HEK293 (cell line): ENCODE data around the gene CDK6.

Experiments
- CTCF ChIA-PET: fragments of 350-600 bp; formaldehyde crosslinking; extraction: SDS; loops from one replicate; lab custom pipeline; 2021; ENCODE audit warnings: antibody characterized with exemption; lab: Yijun Ruan, JAX
- POLR2A ChIA-PET: fragments of 300-600 bp; formaldehyde crosslinking; extraction: SDS; loops from one replicate; lab custom pipeline; 2020; ENCODE audit warnings: antibody characterized with exemption, inconsistent platforms; lab: Yijun Ruan, JAX
- H3K27ac ChIP-seq: fragments of 200-500 bp; sonication (Bioruptor generic); 2 replicates; pipeline ENCODE4 v1.5.1; 2014; ENCODE audit warnings: low read depth, low read length, control low read depth, inconsistent platforms; ENCODE audit errors: extremely low read depth
- H3K36me3 ChIP-seq, 2 experiments: fragments of 200-500 bp in 1 of 2; sonication (Bioruptor generic) in 1 of 2; 1 replicate in 1 of 2; 2 replicates in 1 of 2; pipeline ENCODE4 v1.5.1; 2014 to 2017; ENCODE audit warnings: inconsistent platforms in 2 of 2, low read length in 2 of 2; ENCODE audit not compliant: control insufficient read depth in 2 of 2, insufficient read depth in 1 of 2
- H3K4me1 ChIP-seq: fragments of 200-500 bp; sonication (Bioruptor generic); 2 replicates; pipeline ENCODE4 v1.5.1; 2014; ENCODE audit warnings: mild to moderate bottlenecking, low read length, inconsistent platforms; ENCODE audit not compliant: control insufficient read depth, insufficient read depth
- H3K4me3 ChIP-seq: 2 replicates; pipeline ENCODE4 v1.5.1; 2011; ENCODE audit warnings: low read depth, mild to moderate bottlenecking, control low read depth, low read length, moderate library complexity
- H3K9me3 ChIP-seq: fragments of 200-500 bp; sonication (Bioruptor generic); 2 replicates; pipeline ENCODE4 v1.5.1; 2014; ENCODE audit warnings: low read depth, low read length, inconsistent platforms; ENCODE audit not compliant: control insufficient read depth, insufficient read depth
- BCL11A ChIP-seq: fragments of 450-650 bp; formaldehyde crosslinking; IDR thresholded peaks from 2 replicates; pipeline ENCODE4 v1.5.1; 2016; ENCODE audit warnings: low read depth, missing biosample characterization, missing genetic modification characterization
- FEZF1 ChIP-seq: fragments of 450-650 bp; formaldehyde crosslinking; IDR thresholded peaks from 2 replicates; pipeline ENCODE4 v1.5.1; 2016; ENCODE audit warnings: missing biosample characterization, missing genetic modification characterization
- INSM2 ChIP-seq: fragments of 450-650 bp; formaldehyde crosslinking; IDR thresholded peaks from 2 replicates; pipeline ENCODE4 v1.5.1; 2016; ENCODE audit warnings: missing biosample characterization, missing genetic modification characterization
- ZBTB10 ChIP-seq: fragments of 450-650 bp; formaldehyde crosslinking; IDR thresholded peaks from 2 replicates; pipeline ENCODE4 v1.5.1; 2016; ENCODE audit warnings: missing biosample characterization, missing genetic modification characterization
- ZBTB49 ChIP-seq: fragments of 450-650 bp; formaldehyde crosslinking; IDR thresholded peaks from 2 replicates; pipeline ENCODE4 v1.5.1; 2016; ENCODE audit warnings: missing biosample characterization, missing genetic modification characterization, low read depth
- ZFHX2 ChIP-seq: fragments of 450-650 bp; formaldehyde crosslinking; conservative IDR thresholded peaks from 2 replicates; pipeline ENCODE4 v1.5.1; 2016; ENCODE audit warnings: missing biosample characterization, missing genetic modification characterization
- ZNF10 ChIP-seq: fragments of 450-650 bp; formaldehyde crosslinking; IDR thresholded peaks from 2 replicates; pipeline ENCODE4 v1.5.1; 2017; ENCODE audit warnings: missing biosample characterization, missing genetic modification characterization
- ZNF112 ChIP-seq: fragments of 450-650 bp; formaldehyde crosslinking; IDR thresholded peaks from 2 replicates; pipeline ENCODE4 v1.5.0; 2017; ENCODE audit warnings: missing biosample characterization, missing genetic modification characterization
- ZNF148 ChIP-seq: fragments of 450-650 bp; formaldehyde crosslinking; IDR thresholded peaks from 2 replicates; pipeline ENCODE4 v1.5.0; 2017; ENCODE audit warnings: missing biosample characterization, missing genetic modification characterization, borderline replicate concordance
- ZNF202 ChIP-seq: fragments of 450-650 bp; formaldehyde crosslinking; IDR thresholded peaks from 2 replicates; pipeline ENCODE4 v1.5.1; 2016; ENCODE audit warnings: missing biosample characterization, missing genetic modification characterization, borderline replicate concordance
- ZNF350 ChIP-seq: fragments of 450-650 bp; formaldehyde crosslinking; IDR thresholded peaks from 2 replicates; pipeline ENCODE4 v1.5.0; 2017; ENCODE audit warnings: missing biosample characterization, mild to moderate bottlenecking, missing genetic modification characterization
- ZNF366 ChIP-seq: fragments of 450-650 bp; formaldehyde crosslinking; conservative IDR thresholded peaks from 2 replicates; pipeline ENCODE4 v1.5.1; 2016; ENCODE audit warnings: missing biosample characterization, missing genetic modification characterization
- ZNF37A ChIP-seq: fragments of 450-650 bp; IDR thresholded peaks from 2 replicates; pipeline ENCODE4 v1.5.1; 2018; ENCODE audit warnings: missing biosample characterization, missing genetic modification characterization
- ZNF423 ChIP-seq: fragments of 450-650 bp; formaldehyde crosslinking; IDR thresholded peaks from 2 replicates; pipeline ENCODE4 v1.5.1; 2016; ENCODE audit warnings: missing biosample characterization, missing genetic modification characterization
- ZNF433 ChIP-seq: fragments of 450-650 bp; formaldehyde crosslinking; IDR thresholded peaks from 2 replicates; pipeline ENCODE4 v1.5.1; 2016; ENCODE audit warnings: missing biosample characterization, missing genetic modification characterization, low read depth
- ZNF48 ChIP-seq: fragments of 450-650 bp; formaldehyde crosslinking; IDR thresholded peaks from 2 replicates; pipeline ENCODE4 v1.5.1; 2016; ENCODE audit warnings: missing biosample characterization, missing genetic modification characterization
- ZNF530 ChIP-seq: fragments of 450-650 bp; formaldehyde crosslinking; IDR thresholded peaks from 2 replicates; pipeline ENCODE4 v1.5.1; 2016; ENCODE audit warnings: low read depth, missing biosample characterization, missing genetic modification characterization
- ZNF544 ChIP-seq: fragments of 450-650 bp; formaldehyde crosslinking; IDR thresholded peaks from 2 replicates; pipeline ENCODE4 v1.5.0; 2017; ENCODE audit warnings: missing biosample characterization, missing genetic modification characterization
- ZNF580 ChIP-seq: fragments of 450-650 bp; formaldehyde crosslinking; IDR thresholded peaks from 2 replicates; pipeline ENCODE4 v1.5.1; 2016; ENCODE audit warnings: missing biosample characterization, missing genetic modification characterization
- ZNF600 ChIP-seq: fragments of 450-650 bp; formaldehyde crosslinking; IDR thresholded peaks from 2 replicates; pipeline ENCODE4 v1.5.1; 2016; ENCODE audit warnings: missing biosample characterization, missing genetic modification characterization
- ZNF624 ChIP-seq: fragments of 450-650 bp; formaldehyde crosslinking; IDR thresholded peaks from 2 replicates; pipeline ENCODE4 v1.5.1; 2017; ENCODE audit warnings: missing biosample characterization, missing genetic modification characterization
- ZNF629 ChIP-seq: fragments of 450-650 bp; formaldehyde crosslinking; IDR thresholded peaks from 2 replicates; pipeline ENCODE4 v1.5.1; 2017; ENCODE audit warnings: missing biosample characterization, missing genetic modification characterization
- ZNF639 ChIP-seq: fragments of 450-650 bp; formaldehyde crosslinking; IDR thresholded peaks from 2 replicates; pipeline ENCODE4 v1.5.1; 2016; ENCODE audit warnings: missing biosample characterization, missing genetic modification characterization
- ZNF664 ChIP-seq: fragments of 450-650 bp; formaldehyde crosslinking; IDR thresholded peaks from 2 replicates; pipeline ENCODE4 v1.5.1; 2016; ENCODE audit warnings: missing biosample characterization, missing genetic modification characterization
- ZNF701 ChIP-seq: fragments of 450-650 bp; formaldehyde crosslinking; IDR thresholded peaks from 2 replicates; pipeline ENCODE4 v1.5.1; 2016; ENCODE audit warnings: missing biosample characterization, missing genetic modification characterization
- ZNF76 ChIP-seq: fragments of 450-650 bp; formaldehyde crosslinking; IDR thresholded peaks from 2 replicates; pipeline ENCODE4; 2016; ENCODE audit warnings: low read depth, missing biosample characterization, missing genetic modification characterization, borderline replicate concordance
- ZNF830 ChIP-seq: fragments of 450-650 bp; IDR thresholded peaks from 2 replicates; pipeline ENCODE4 v1.5.0; 2018; ENCODE audit warnings: missing biosample characterization, missing genetic modification characterization, low read depth, mild to moderate bottlenecking, moderate library complexity

Gene CDK6

GRCh38 chr7:92678291-92678920 lies 158.0 kb downstream of the CDK6 start:
- H3K9me3 ChIP-seq: no peaks in the 10 kb centered on the region
- H3K4me1 ChIP-seq: no peaks in the 10 kb centered on the region
- H3K4me3 ChIP-seq: no peak overlapping the region
- H3K36me3 ChIP-seq: no peaks in the 10 kb centered on the region; a peak in 1 of 3 replicates
- POLR2A ChIA-PET: interaction anchor here (0.7 kb wide), 1 partner anchor 350 kb away, joined by 3 read pairs; no protein-coding TSS in a partner anchor
- no peak overlapping the region for H3K27ac ChIP-seq
- CTCF ChIA-PET: no interaction called here
- no peak for TF ChIP-seq ZBTB49
- TF ChIP-seq FEZF1 (tag by site-specific recombination): no peak
- TF ChIP-seq ZNF202 (tag by site-specific recombination): no peak
- no peak for TF ChIP-seq ZNF530 (tag by site-specific recombination)
- TF ChIP-seq ZNF37A (tag by site-specific recombination): no peak
- TF ChIP-seq ZNF76: no peak
- no peak for TF ChIP-seq ZBTB10 (tag by site-specific recombination)
- no peak for TF ChIP-seq INSM2 (tag by site-specific recombination)
- no peak for TF ChIP-seq ZNF600
- no peak for TF ChIP-seq ZNF10
- no peak for TF ChIP-seq ZNF580
- TF ChIP-seq ZFHX2 (tag by site-specific recombination): no peak
- TF ChIP-seq ZNF830 (tag by site-specific recombination): no peak
- TF ChIP-seq ZNF433 (tag by site-specific recombination): no peak
- no peak for TF ChIP-seq ZNF112 (tag by site-specific recombination)
- no peak for TF ChIP-seq ZNF664
- TF ChIP-seq ZNF48: no peak

GRCh38 chr7:92674379-92674778 lies 162.0 kb downstream of the CDK6 start:
- no peak overlapping the region for H3K27ac ChIP-seq
- H3K4me3 ChIP-seq: no peak overlapping the region
- CTCF ChIA-PET: interaction anchor here (2.0 kb wide), 1 partner anchor 54 kb away, joined by 10 read pairs; no protein-coding TSS in a partner anchor
- peaks cover 0 to 6% of the 10 kb centered on the region in 2 experiments; a peak in 1 of 3 replicates for H3K36me3 ChIP-seq
- POLR2A ChIA-PET: no interaction called here
- no peaks in the 10 kb centered on the region for H3K4me1 ChIP-seq
- no peaks in the 10 kb centered on the region for H3K9me3 ChIP-seq
- TF ChIP-seq ZNF701 (tag by site-specific recombination): no peak
- no peak for TF ChIP-seq ZNF148 (tag by site-specific recombination)
- TF ChIP-seq ZNF366: no peak
- TF ChIP-seq ZNF350 (tag by site-specific recombination): no peak
- no peak for TF ChIP-seq ZNF423 (tag by site-specific recombination)
- TF ChIP-seq ZNF629 (tag by site-specific recombination): no peak
- TF ChIP-seq ZNF639: no peak
- no peak for TF ChIP-seq BCL11A (tag by site-specific recombination)
- TF ChIP-seq ZNF624 (tag by site-specific recombination): no peak
- TF ChIP-seq ZNF544 (tag by site-specific recombination): no peak
